Mesenteric fat pad (tissue), 1 donor: ENCODE results near the gene FOXO1. TPM values are rescaled to one million over a fixed set of nuclear protein-coding genes. Genes with fewer than 3 reads are reported as not detected.

Experiments used
- DNase-seq: peaks from one replicate; pipeline ENCODE4 v3.0.0-alpha.2; 2020; ENCODE audit warnings: low spot score
- total RNA-seq: library from RNA; stranded (reverse); fragmentation: NEBNext Ultra II Directional; extraction: Animal tissue kit (Norgen Biotek cat#: 25700); gene quantifications from one replicate; pipeline ENCODE4 v1.2.1, GENCODE V29; 2021
- donor health status: DM: yes; HTN: yes; CAD: no.

The FOXO1 gene
- total RNA-seq, 1 donor from 2014 or later = 120 TPM

DNA sequence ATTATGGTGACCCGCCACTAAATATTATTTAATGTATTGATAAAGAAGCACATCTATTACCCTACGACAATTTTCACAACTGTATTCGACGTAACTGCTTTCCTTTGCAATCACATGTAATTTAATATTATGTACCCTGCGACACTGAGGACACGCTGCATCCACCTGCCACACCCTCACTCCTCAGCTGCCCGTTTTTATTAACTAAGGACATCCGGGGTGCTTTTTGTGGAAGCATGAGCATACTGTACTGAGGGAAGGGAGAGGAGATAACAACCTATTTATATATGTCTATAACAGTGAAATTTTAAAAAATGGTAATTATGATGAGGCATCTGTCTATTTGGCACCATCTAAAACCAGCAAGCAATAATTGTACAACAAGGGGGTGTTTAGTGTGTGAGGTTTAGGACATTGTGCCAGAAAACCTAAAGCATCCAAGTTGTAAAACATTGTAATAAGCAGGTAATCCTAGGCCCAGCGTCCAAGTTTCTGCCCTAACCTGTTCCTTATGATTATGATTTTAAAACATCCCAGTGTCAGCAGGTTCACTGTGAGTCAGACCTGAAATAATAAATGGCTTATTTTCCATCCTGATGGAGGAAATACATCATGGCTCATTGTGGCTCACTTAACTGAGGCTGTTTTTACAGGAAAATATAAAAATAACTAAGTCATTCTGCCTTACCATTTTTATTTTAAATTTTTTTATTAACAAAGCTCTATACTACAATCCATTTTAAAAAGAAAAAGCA lies 56.3 kb downstream of the FOXO1 start:
- DNase-seq = no peak

DNA sequence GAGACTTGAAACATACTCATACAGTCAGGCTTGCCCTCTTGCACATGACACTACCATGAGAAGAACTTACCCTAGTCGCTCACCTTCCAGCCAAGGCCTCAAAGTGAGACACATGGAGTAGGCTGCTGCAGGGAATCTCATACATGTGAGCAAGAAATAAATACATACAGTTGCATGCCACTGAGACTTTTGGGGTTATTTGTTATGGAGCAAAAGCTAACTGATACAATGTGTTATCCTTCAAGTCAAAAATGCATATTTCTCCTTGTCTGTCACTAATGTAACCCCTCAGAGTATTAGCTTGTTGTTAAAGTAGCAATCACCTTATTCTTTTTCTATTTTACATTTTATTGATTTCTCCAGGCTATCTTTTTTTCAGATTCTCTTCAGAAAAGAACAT lies 58.1 kb downstream of the FOXO1 start:
- no peak for DNase-seq

DNA sequence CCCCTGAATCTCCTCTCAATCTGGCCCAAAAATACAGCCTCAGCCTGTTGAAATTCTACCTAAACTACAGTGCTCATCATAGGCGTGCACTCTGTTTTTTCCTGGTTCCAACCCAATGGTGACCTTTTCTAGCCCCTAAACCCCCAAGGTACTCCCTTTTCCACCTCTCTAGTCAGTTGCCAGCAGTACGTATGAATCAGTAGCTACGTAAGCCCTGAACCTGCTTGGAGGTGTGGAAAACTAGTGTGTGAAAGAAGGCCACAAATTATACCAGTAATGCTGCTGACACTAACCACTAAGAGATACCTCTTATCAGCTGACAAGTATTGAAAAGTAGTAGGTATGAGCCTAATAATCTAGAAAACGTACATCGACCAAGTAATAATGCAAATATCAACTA lies 60.9 kb downstream of the FOXO1 start:
- DNase-seq = no peak

DNA sequence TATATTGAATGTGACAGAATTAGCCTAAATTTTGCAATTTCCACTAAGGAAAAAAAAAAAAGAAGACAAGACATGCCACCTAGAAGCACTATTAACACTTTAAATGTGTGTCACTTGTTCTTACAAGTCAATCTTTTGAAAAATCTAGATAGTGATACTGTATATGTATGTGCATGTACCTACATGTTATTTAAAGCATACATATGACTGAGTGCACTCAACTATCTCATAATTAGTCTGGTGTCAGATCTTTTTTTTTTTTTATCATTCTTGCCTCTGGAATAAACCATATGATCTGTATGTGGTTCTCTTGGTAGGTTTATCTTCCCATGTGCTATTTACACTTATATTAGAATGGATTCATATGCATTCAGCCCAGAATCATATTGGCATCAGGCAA lies 62.3 kb downstream of the FOXO1 start:
- no peak for DNase-seq

DNA sequence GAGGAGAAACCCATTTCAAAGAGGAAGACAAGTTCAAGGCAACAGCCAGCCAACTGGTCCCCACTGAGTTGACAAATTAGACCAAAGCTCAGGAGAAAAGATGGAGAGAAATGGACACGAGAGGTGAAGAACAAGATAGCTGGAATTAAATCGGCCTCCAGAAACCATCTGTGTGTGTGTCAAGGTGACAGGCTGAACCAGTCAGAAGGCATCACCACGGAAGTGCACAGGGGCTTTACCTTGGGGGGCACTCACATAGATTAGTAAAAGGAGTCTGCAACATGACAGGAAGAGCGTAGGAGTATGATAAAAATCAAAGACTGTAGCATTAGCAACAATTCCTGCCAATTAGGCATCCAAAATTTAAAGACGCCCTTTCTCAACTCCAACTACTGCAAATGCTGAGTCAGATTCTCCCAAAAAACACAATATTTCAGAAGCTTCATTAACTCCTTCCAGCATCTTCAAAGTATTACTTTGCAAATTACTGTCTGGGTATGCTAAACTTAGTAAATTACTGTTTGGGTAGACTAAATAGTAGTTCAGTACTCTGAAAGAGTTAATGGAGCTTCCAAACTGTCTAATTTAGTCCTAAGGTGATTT lies 66.2 kb downstream of the FOXO1 start:
- DNase-seq = no peak

DNA sequence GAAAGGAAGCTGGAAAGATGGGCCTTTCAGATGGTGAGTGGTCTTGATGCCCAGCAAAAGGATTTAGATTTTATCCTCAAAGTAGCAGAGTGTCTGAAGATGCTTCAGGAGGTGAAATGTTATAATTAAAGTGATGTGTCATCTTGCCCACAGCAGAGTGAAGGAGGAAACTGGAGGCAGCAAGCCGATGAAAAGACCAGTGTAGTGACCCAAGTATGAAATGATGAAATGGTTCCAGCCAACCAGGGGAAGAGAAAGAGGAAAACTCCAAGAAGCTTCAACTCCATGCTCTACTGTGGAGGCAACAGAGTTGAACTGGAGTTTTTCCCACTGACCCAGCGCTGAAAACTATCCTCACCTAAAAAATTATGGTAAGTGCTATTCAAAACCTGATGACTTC lies 66.7 kb downstream of the FOXO1 start:
- DNase-seq = no peak

DNA sequence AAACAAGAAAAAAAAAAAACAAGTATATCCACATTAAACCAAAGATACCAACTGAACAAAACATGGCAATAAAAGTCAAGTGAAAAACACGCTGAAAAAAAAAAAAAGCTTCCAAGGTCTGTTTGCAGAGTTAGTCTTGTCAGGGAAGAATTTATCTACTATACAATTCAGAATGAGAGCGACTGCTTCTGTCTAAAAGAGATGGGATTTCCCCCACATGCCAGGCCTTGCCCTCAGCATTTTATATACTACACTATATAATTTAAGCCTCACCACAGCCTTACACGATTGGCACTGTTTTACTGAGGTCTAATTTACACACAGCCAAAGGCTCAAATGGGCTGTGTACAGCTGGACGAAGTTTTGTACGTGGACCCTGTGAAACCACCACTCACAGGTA lies 67.3 kb downstream of the FOXO1 start:
- no peak for DNase-seq

DNA sequence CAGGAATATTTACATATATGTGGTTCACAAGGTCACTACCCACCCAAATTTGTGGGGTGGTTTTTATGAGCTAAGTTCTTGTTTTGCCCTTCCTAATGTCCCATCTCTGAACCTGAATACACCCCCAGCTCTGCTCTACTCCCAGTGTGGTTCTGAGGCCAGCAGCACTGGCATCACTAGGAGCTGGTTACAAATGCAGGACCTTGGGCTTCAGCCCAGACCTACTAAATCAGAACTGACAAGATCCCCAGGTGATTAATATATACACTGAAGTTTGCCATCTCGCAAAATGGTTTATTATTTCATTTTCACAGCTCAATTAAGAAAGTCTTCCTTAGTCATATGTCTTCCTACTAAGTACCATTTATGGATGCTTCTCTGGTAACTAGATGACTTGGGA lies 67.9 kb downstream of the FOXO1 start:
- no peak for DNase-seq

DNA sequence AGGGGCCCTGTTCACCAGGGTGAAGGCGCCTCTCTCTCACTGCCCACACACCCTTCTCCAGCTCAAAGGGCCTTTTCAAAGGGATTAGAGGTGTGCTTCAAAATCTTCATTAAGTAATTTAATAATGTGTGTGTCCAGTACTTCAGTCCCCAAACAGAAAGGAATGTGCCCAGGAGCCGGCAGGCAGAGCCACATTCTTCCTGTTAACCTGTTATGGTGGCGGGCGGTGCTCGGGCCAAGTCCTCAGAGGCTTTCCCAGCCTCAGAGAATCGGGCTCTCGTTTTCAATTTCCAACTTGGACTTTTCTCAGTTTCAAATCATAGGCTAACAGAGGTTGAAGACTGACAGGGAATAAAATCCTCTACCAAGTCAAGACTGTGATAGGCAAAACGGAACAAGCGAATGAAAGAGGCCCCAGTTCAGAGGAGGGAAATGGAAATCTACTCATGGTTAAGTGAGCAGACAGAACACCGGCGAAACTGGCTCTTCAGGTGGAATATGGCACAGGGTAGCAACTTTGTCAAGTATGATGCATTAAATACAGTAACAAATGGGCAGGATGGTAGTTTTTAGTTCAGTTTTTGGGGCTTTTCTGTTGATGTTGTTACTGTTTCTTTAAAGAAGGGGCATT lies 68.6 kb downstream of the FOXO1 start:
- DNase-seq = no peak

DNA sequence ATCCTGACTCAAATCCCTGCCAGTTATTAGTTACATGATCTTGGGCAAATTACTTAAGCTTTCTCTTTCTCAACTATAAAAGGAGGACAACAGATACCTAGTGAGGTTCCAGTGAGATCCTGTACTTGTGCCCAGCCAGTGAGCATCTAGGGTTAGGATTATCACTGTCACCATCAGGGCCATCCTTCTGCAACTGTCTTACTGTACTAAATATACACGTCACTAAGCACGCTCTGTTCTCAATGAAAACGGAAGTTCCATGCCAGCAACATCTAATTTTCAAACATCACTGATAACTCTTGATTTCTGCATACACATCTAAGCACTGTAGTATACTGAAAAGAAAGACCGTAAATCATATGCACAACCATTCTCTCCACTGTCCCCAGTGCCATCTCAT lies 70.0 kb downstream of the FOXO1 start:
- DNase-seq = no peak

DNA sequence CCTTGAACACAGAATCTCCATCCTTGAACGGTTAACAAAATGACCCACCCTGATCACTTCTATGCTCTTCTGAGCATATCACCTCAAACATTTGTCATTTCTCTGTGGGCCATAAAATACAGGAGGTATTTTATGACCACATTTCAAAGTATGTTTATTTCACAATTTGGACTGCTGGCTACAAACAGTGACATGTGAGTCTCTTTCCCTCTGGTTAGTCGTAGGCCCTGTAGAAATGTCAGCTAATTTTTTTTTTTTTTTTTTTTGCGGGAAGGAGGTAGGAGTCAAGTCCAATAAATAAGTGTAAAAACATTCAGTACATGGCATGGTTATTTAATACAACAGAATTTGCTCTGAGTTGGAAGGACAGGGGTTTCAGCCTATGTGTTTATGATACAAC lies 70.7 kb downstream of the FOXO1 start:
- DNase-seq = no peak

DNA sequence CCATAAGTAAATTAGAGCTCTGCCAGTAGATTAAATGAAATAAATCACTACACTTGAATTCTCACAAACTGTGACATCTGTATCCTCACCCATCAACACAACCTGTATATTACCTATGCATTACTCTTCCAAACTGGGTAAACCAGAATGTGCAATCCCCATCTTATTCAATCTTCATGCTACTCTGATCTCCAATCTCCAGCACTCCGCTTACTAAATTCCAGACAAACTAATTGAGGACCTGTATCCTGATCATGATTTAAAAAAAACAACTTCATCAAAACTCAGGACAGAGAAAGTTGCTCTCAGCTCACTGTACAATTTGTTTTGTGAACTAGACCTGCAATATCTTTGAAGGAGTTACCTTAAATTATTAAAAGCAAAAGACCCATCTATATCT lies 74.4 kb downstream of the FOXO1 start:
- no peak for DNase-seq

DNA sequence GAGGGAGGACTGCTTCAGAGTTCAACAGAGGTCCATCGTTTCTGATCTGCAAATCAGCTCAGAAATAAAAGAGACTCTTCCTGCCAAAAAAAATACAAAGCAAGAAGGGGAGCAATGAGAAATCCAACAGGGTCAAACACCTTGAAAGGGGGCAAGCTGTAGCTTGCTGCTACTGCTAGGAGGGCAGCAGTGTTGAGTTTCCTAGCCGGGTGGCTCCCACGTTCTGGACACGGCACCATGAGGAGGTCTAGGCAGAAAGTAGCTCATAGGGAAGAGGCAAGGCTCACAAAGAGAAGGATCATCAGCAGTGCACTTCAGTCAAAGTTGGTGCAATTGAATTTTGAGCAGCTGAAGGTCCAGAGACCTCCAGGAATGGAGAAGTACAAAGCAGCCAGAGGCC lies 75.3 kb downstream of the FOXO1 start:
- no peak for DNase-seq

DNA sequence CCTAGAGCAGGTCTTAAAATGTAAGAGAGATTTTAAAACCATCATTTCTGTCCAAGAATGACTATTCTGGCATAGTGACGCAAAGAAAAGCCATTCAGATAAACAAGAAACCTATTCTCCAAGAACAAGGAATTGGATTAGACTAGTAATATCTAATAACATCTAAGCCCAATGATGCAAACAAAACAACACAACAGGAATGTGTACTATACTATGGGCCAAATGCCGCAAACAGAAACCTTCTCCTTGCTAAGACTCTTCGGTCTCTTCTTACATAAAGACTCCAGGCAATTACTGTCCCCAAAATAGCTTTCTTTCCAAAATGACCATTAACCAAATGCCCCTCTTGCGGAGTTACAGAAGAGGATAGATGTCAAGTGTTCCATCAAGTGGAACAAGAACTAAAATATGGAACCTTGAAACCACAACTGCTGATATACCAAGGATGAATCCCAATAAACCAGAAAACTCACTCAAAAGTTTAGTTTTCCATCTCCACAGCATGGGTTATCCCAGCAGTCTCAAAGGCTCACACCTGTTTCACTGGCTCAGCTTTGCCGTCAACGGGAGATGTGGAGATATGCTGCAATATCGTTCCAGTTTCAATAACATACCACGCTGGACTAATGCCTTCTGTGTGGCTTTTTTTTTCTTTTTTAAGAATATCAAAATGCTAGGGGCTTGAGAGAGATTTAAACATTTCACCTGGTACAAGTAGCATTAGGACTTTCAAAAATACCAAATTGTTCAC lies 76.2 kb downstream of the FOXO1 start:
- no peak for DNase-seq

DNA sequence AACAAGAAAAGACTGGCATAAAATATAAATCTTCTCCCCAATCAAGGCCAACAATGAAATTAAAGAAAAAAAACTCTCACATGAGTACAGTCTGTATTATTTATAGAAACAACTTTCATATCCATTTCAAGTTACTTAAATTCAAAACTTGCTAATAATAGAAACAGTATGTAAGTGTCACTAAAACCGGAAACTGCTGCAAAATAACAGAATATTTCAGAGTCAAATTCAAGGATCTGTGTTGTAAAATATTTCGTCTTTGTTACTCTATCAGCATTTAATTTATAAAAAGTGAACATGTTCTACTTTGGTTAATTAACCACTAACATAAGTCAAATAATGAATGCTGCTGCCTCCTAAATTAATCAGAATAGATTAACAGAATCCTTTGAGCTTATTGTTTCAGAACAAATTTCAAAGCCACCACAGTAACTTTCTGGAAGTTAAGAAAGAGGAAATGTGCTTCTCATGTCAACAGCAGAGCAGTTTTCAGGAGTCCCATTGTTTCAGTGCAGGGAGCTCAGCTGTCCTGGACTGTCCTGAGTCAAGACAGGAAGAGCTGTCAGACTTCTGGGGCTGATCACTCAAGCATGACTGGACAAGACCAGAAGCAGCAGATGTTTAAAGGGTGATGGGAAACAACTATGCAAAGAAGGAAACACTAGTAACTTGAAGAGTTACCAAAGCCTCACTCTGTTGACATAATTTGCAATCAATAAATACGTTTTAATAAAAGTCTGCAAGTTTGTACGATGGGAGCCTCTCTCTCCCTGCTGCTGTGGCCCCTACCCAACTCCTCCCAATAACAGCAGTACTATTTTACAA lies 76.9 kb downstream of the FOXO1 start:
- DNase-seq = no peak

DNA sequence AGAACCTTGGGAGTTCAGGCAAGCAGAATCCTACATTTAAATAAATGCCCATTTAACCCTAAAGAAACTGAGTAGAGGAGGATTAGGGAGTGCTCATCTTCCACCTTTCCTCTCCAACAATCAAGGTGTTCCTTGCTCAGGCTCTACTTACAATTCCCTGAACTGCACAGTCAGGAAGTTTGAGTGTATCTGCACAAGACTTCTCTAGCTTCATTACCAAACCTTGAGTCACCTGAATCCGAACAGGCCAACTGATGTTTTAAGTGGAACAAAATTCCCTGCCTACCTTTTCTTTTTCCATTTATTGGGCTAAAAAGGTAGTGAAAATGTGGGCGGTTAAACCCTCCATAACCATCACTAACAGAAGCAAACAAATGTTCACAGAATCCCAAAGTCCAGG lies 78.3 kb downstream of the FOXO1 start:
- DNase-seq = no peak

DNA sequence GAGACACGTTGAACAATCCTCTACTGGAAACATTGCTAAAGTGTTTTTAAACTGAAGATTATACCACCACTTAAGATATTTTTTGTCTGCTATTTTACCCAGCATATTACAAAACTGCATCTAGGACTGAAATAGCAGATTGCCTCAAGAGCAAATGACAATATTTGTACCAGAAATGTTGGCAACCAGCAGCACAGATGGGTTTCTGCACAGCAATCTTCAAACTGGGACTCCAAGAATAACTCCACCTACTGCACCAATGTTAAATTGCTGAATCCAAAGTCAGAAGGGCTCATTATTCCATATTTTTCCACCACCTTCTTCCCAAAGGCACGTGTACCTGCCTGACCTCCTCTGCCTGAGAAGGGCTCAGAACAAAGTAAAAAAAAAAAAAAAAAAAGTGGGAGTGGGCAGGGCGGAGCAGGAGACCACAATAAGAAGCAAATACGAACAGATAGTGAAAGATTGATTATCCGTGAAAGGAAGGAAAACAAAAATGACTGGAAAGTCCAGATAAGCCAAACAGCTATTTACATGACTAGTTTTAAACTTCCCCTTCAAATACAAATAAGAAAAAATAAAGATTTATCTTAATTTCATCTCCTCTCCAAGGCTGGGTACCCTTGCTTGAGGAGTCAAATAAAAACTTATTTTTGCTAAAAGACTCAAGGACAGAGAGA lies 79.4 kb downstream of the FOXO1 start:
- DNase-seq = no peak

DNA sequence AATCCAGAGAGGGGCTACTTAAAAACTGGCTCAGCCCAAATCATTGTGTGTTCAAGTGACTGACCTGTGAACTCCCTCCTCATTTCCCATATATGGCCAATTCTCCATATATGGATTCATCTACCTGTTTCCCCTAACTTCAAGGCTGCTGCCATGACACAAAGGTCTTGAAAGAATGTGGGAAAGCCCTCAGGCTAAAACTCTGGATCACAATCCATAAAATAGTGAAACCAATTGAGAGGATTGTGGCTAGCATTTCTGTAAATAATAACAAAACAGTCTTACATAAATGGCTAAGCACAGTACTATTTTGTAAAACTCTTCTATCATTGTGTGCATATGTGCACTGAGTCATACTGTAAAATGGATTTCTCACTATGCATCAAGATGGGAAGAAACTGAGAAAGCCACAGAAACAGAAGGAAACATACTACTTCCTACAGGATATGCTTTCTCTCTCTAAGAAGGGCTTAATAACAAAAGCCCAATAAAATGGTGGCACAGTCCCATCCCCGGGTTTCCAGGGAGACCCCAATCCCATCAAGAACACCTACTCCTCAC lies 80.5 kb downstream of the FOXO1 start:
- DNase-seq = no peak

DNA sequence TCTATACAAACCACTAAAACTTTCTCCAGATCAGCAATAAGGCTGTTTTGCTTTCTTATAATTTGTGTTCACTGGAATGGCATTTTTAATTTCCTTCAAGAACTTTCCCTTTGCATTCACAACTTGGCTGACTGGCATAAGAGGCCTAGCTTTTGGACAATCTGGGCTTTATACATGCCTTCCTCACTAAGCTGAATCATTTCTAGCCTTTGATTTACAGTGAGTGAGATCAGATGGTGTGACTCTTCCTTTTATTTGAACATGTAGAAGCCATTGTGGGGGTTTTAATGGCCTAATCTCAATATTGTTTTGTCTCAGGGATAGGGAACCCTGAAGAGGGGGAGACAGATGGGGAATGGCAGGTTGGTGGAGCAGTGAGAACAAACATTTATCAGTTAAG lies 82.7 kb downstream of the FOXO1 start:
- DNase-seq = no peak

DNA sequence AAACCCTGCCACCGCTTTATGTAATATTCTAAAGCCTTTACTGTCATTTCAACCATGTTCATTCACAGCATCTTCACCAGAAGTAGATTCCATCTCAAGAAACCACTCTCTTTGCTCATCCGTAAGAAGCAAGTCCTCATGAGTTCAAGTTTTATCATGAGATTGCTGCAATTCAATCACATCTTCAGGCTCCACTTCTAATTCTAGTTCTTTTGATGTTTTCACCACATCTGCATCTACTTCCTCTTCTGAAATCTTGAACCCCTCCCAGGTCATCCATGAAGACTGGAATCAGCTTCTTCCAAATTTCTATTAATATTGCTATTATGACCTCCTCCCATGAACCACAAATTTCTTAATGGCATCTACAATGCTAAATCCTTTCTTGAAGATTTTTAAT lies 83.9 kb downstream of the FOXO1 start:
- DNase-seq = no peak

DNA sequence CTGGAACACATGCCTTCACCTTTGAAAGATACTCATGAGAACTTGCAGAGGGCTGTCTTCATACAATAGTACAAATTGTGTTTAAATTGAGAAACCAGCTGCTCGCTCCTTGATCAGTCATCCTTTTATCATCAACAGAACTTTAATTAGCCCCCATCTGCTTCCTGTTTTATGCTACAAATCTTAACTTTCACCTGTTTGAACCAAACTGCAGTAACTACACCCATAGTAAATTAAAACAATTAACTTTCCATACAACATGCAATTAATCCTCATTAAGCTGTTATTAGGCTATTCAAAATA lies 85.2 kb downstream of the FOXO1 start:
- DNase-seq = no peak
